Ramos (cell line): ENCODE data around the gene MYO5A.

Experiments used
- in situ Hi-C: fragments of 300-500 bp; cut with MboI; formaldehyde crosslinking; loops from one replicate; pipeline ENCODE4 v1.14.3; 2022; ENCODE audit warnings: low sequenced_read_pairs; ENCODE audit not compliant: unreplicated experiment

MYO5A gene

GRCh38 chr15:52278636-52279367 lies 249.9 kb downstream of the MYO5A start:
- in situ Hi-C loops: no loop called here

GRCh38 chr15:52278135-52278534 lies 250.5 kb downstream of the MYO5A start:
- in situ Hi-C loops: no loop called here

GRCh38 chr15:52277575-52277974 lies 251.1 kb downstream of the MYO5A start:
- in situ Hi-C loops: no loop called here

- in situ Hi-C loops: no loop called here
These were observed 252.4 kb downstream of the MYO5A start for GRCh38 chr15:52276256-52276770.

GRCh38 chr15:52263563-52264282 lies 265.0 kb downstream of the MYO5A start:
- in situ Hi-C loops: no loop called here

GRCh38 chr15:52262364-52262763 lies 266.3 kb downstream of the MYO5A start:
- in situ Hi-C loops: no loop called here

- in situ Hi-C loops: no loop called here
These were observed 267.0 kb downstream of the MYO5A start for GRCh38 chr15:52261498-52262242.

GRCh38 chr15:52261026-52261425 lies 267.7 kb downstream of the MYO5A start:
- in situ Hi-C loops: no loop called here

GRCh38 chr15:52259503-52259902 lies 269.2 kb downstream of the MYO5A start:
- in situ Hi-C loops: no loop called here

GRCh38 chr15:52258461-52258860 lies 270.2 kb downstream of the MYO5A start:
- in situ Hi-C loops: no loop called here

GRCh38 chr15:52257734-52258062 lies 271.0 kb downstream of the MYO5A start:
- in situ Hi-C loops: no loop called here
